MM.1S (cell line): ENCODE measurements around the gene S100A9.

Experiments
- CTCF ChIP-seq: fragments of 300-600 bp; sonication (generic); IDR thresholded peaks from 2 replicates; pipeline ENCODE4 v1.5.1; 2016; ENCODE audit warnings: antibody characterized with exemption, low read length, mixed read lengths
- EZH2 ChIP-seq: fragments of 300-600 bp; sonication (generic); optimal IDR thresholded peaks from 2 replicates; pipeline ENCODE3; 2017; ENCODE audit warnings: low read depth, mild to moderate bottlenecking, antibody characterized with exemption, low read length, mixed read lengths

GRCh38 chr1:153402226-153402625 lies 44.6 kb downstream of the S100A9 start:
- TF ChIP-seq CTCF, result no peak
- TF ChIP-seq EZH2, result no peak
